Measurements from ENCODE around the gene ATP6V0E2. TPM values are rescaled to one million over a fixed set of nuclear protein-coding genes. Genes with fewer than 3 reads are reported as not detected.

Gene ATP6V0E2
- total RNA-seq, 2 donors from 2014 or later: 24.1 TPM

- no peak for TF ChIP-seq POLR2A (IDR thresholded peaks at IDR 0.05)
- Histone ChIP-seq H3K4me1 (peaks cover 16% of the 10 kb centered on the region), H3K4me3 (no peak overlapping the region), H3K27me3 (no peaks in the 10 kb centered on the region), H3K27ac (no peak overlapping the region), H3K9me3 (no peaks in the 10 kb centered on the region), H3K36me3 (replicated peaks in 1 of 2; ENCODE audit: insufficient read depth in 1 of 2, low read depth in 2 of 2) (no peaks in the 10 kb centered on the region)
- intact Hi-C loops (cut with DNase I): no loop called here
- ATAC-seq: no peak
- no peak for DNase-seq
- WGBS, 2 donors: 84 to 85% methylated on average over 5 of the region's 5 CpGs
These were observed 4.5 kb upstream of the ATP6V0E2 start for GRCh38 chr7:149869291-149869650.

DNA sequence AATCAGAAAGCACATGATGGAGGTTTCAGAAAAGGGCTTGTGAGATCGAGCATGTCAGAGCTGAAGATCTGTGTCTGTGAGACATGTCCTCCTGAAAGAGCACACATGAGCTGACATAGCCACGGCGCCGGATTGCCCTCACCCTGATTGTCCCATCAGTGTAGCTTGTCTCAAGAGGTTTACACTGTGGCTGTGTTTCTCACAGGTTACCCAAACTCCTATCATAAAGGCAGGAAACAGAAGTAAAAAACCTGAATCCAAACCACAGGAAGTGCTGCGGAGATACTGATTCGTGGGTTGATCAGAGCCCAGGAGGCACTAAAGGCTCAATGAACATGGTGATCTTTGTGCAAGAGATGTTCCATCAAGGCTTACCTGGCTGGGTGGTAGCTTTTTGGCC is 3.9 kb upstream of the ATP6V0E2 start:
- TF ChIP-seq POLR2A (IDR thresholded peaks at IDR 0.05): no peak
- TF ChIP-seq, protein P1, sequence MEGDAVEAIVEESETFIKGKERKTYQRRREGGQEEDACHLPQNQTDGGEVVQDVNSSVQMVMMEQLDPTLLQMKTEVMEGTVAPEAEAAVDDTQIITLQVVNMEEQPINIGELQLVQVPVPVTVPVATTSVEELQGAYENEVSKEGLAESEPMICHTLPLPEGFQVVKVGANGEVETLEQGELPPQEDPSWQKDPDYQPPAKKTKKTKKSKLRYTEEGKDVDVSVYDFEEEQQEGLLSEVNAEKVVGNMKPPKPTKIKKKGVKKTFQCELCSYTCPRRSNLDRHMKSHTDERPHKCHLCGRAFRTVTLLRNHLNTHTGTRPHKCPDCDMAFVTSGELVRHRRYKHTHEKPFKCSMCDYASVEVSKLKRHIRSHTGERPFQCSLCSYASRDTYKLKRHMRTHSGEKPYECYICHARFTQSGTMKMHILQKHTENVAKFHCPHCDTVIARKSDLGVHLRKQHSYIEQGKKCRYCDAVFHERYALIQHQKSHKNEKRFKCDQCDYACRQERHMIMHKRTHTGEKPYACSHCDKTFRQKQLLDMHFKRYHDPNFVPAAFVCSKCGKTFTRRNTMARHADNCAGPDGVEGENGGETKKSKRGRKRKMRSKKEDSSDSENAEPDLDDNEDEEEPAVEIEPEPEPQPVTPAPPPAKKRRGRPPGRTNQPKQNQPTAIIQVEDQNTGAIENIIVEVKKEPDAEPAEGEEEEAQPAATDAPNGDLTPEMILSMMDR (IDR thresholded peaks at IDR 0.05): no peak
- ATAC-seq: no peak
- no peaks in the 10 kb centered on the region for H3K36me3 ChIP-seq (replicated peaks in 1 of 2; ENCODE audit: insufficient read depth in 1 of 2, low read depth in 2 of 2)
- H3K9me3 ChIP-seq: no peaks in the 10 kb centered on the region
- no peaks in the 10 kb centered on the region for H3K27me3 ChIP-seq
- peaks cover 19% of the 10 kb centered on the region for H3K4me1 ChIP-seq
- no peak for DNase-seq
- WGBS, 2 donors: 63 to 73% methylated on average over 6 of the region's 6 CpGs
- no peak overlapping the region for H3K27ac ChIP-seq
- intact Hi-C loops (cut with DNase I): no loop called here
- H3K4me3 ChIP-seq: no peak overlapping the region

GRCh38 chr7:149870274-149870673 is 3.5 kb upstream of the ATP6V0E2 start:
- Histone ChIP-seq H3K4me1 (peaks cover 19% of the 10 kb centered on the region), H3K27ac (no peak overlapping the region), H3K9me3 (no peaks in the 10 kb centered on the region), H3K4me3 (no peak overlapping the region), H3K36me3 (replicated peaks in 1 of 2; ENCODE audit: insufficient read depth in 1 of 2, low read depth in 2 of 2) (no peaks in the 10 kb centered on the region), H3K27me3 (no peaks in the 10 kb centered on the region)
- intact Hi-C loops (cut with DNase I): no loop called here
- no peak for TF ChIP-seq POLR2A (IDR thresholded peaks at IDR 0.05)
- no peak for ATAC-seq
- 87 to 93% methylated on average over 3 of the region's 3 CpGs for WGBS, 2 donors
- DNase-seq: no peak

DNA sequence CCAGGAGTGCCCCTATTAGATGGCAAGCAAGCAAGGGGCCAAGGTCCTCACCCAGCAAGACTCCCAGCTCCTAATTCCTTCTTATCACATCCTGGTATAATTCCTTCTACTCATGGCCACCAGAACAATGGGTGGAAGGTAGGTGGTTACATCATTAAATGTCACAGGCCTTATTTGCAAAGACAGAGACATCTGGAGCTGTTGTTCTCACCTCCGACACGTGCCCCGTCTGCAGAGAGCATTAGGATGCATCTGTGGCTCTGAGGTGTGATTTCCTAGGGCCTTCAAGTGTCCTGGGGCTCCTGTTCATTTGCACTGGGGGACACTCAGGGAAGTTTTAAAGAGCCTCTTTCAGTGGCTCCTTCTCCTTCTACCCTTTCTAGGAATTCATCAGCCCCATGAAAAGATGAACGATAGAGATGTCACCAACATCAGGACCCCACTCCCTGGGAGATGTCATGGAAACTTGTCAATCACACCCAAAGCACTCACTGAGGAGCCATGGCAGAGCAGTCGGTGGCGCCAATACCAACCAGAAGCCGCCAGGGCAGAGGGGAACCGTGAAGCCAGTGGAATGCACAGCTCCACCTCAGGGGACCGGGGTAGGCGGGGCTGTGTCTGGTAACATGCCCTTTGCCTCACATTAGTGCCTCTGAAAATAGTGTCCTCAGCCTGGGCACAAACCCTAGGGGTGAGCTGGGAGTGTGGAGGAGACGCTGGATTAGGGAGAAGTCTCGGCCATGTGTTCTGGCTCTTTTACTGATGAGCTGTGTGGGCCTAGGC is 2.9 kb upstream of the ATP6V0E2 start:
- 90% methylated on average over 6 to 12 of the region's 12 CpGs for WGBS, 2 donors
- intact Hi-C loops (cut with DNase I): no loop called here
- no peak overlapping the region for H3K4me3 ChIP-seq
- H3K4me1 ChIP-seq: peaks cover 19% of the 10 kb centered on the region
- DNase-seq (no peak), ATAC-seq (no peak)
- H3K9me3 ChIP-seq: no peaks in the 10 kb centered on the region
- TF ChIP-seq POLR2A (IDR thresholded peaks at IDR 0.05): no peak
- TF ChIP-seq, protein P1 (IDR thresholded peaks at IDR 0.05): no peak
- no peaks in the 10 kb centered on the region for H3K36me3 ChIP-seq (replicated peaks in 1 of 2; ENCODE audit: insufficient read depth in 1 of 2, low read depth in 2 of 2)
- no peak overlapping the region for H3K27ac ChIP-seq
- H3K27me3 ChIP-seq: no peaks in the 10 kb centered on the region

DNA sequence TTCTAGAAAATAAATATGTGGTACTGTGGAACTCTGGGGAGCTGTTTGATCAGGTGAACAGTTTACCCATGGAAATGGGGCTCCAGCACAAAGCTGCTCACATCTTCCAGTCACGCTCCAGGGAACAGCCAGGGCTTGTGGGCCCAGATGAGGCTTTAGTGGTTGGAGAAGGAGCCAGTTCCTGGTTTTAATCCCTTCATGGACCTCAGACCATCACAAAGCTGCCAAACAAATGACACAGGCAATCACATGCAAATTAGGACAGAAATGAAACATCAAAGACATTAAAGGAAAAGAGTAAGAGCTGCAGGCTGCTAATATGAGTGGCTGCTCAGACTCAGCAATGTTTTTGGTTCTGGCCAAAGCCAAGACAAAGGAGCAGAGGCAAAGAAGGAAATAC is 2.2 kb upstream of the ATP6V0E2 start:
- no peak for TF ChIP-seq POLR2A (IDR thresholded peaks at IDR 0.05)
- TF ChIP-seq, protein P1 (IDR thresholded peaks at IDR 0.05): no peak
- Histone ChIP-seq H3K4me3 (no peak overlapping the region), H3K36me3 (replicated peaks in 1 of 2; ENCODE audit: insufficient read depth in 1 of 2, low read depth in 2 of 2) (no peaks in the 10 kb centered on the region), H3K9me3 (no peaks in the 10 kb centered on the region), H3K27ac (no peak overlapping the region), H3K4me1 (peaks cover 19% of the 10 kb centered on the region), H3K27me3 (no peaks in the 10 kb centered on the region)
- intact Hi-C loops (cut with DNase I): no loop called here
- DNase-seq (no peak), ATAC-seq (no peak)
- WGBS, 2 donors: 100% methylated on average over 1 of the region's 1 CpG

All from body of pancreas (tissue), 4 donors.